HUES6 (cell line): Measurements from ENCODE around the gene CHRD.

Experiments
- H3K27ac ChIP-seq: 2 replicates; pipeline ENCODE4 v1.7.0; 2013; ENCODE audit warnings: low read depth, mild to moderate bottlenecking, low read length, inconsistent platforms
- H3K27me3 ChIP-seq: 2 replicates; pipeline ENCODE4 v1.6.1; 2013; ENCODE audit warnings: low read length; ENCODE audit not compliant: control insufficient read depth, insufficient read depth
- H3K36me3 ChIP-seq: 2 replicates; pipeline ENCODE4 v1.6.1; 2013; ENCODE audit warnings: low read length; ENCODE audit not compliant: control insufficient read depth, insufficient read depth
- H3K4me1 ChIP-seq: 2 replicates; pipeline ENCODE4 v1.6.1; 2013; ENCODE audit warnings: low read length; ENCODE audit not compliant: control insufficient read depth, insufficient read depth
- H3K4me3 ChIP-seq: 2 replicates; pipeline ENCODE4 v1.5.1; 2013; ENCODE audit warnings: low read depth, low read length
- H3K9ac ChIP-seq: one replicate; pipeline ENCODE4 v1.6.1; 2013; ENCODE audit warnings: mild to moderate bottlenecking, low read length
- H3K9me3 ChIP-seq: 2 replicates; pipeline ENCODE4 v1.6.1; 2013; ENCODE audit warnings: low read depth, low read length; ENCODE audit not compliant: control insufficient read depth, insufficient read depth

The CHRD gene

GRCh38 chr3:184379358-184380184 is at the start of gene CHRD:
Gene CHRD, plus strand, starts transcription at chr3:184380054. Its CDS starts 265 bp downstream, at chr3:184380319.
- no peaks in the 10 kb centered on the region for H3K36me3 ChIP-seq
- H3K9ac ChIP-seq = peak within 1 kb of the TSS; percentile 3
- no peaks in the 10 kb centered on the region for H3K9me3 ChIP-seq
- H3K4me3 ChIP-seq = peak within 1 kb of the TSS; percentile 69
- H3K27me3 ChIP-seq = peaks cover 61% of the 10 kb centered on the region
- H3K27ac ChIP-seq = no peak within 1 kb of the TSS
- peaks cover 48% of the 10 kb centered on the region for H3K4me1 ChIP-seq

- Histone ChIP-seq H3K27ac (no peak overlapping the region), H3K4me3 (no peak overlapping the region), H3K4me1 (peaks cover 10% of the 10 kb centered on the region), H3K36me3 (peaks cover 72% of the 10 kb centered on the region), H3K9ac (no peak overlapping the region), H3K27me3 (no peaks in the 10 kb centered on the region), H3K9me3 (no peaks in the 10 kb centered on the region)
These were observed 47.3 kb upstream of the CHRD start for GRCh38 chr3:184332370-184333090.

- Histone ChIP-seq H3K27me3 (no peaks in the 10 kb centered on the region), H3K36me3 (peaks cover 66% of the 10 kb centered on the region), H3K27ac (no peak overlapping the region), H3K9me3 (no peaks in the 10 kb centered on the region), H3K9ac (no peak overlapping the region), H3K4me3 (no peak overlapping the region), H3K4me1 (peaks cover 11% of the 10 kb centered on the region)
These were observed 46.7 kb upstream of the CHRD start for GRCh38 chr3:184333190-184333589.

- Histone ChIP-seq H3K27ac (no peak overlapping the region), H3K27me3 (no peaks in the 10 kb centered on the region), H3K4me1 (peaks cover 15% of the 10 kb centered on the region), H3K4me3 (no peak overlapping the region), H3K9ac (no peak overlapping the region), H3K9me3 (no peaks in the 10 kb centered on the region), H3K36me3 (peaks cover 60% of the 10 kb centered on the region)
These were observed 46.2 kb upstream of the CHRD start for GRCh38 chr3:184333700-184334099.

- Histone ChIP-seq H3K9ac (no peak overlapping the region), H3K9me3 (no peaks in the 10 kb centered on the region), H3K27ac (no peak overlapping the region), H3K27me3 (no peaks in the 10 kb centered on the region), H3K36me3 (peaks cover 51% of the 10 kb centered on the region), H3K4me3 (no peak overlapping the region), H3K4me1 (peaks cover 20% of the 10 kb centered on the region)
These were observed 45.2 kb upstream of the CHRD start for GRCh38 chr3:184334470-184335158.

- H3K4me1 ChIP-seq = peaks cover 20% of the 10 kb centered on the region
- no peaks in the 10 kb centered on the region for H3K9me3 ChIP-seq
- peak overlapping the region; percentile 14; the same call in 1 of the 2 replicates for H3K27ac ChIP-seq
- H3K36me3 ChIP-seq = peaks cover 45% of the 10 kb centered on the region
- peak overlapping the region; percentile 88 for H3K4me3 ChIP-seq
- H3K9ac ChIP-seq = peak overlapping the region; percentile 1
- H3K27me3 ChIP-seq = no peaks in the 10 kb centered on the region
These were observed 44.6 kb upstream of the CHRD start for GRCh38 chr3:184335291-184335660.

GRCh38 chr3:184335661-184336546 is 44.0 kb upstream of the CHRD start:
- H3K4me1 ChIP-seq = peaks cover 24% of the 10 kb centered on the region
- H3K9ac ChIP-seq = peak overlapping the region; percentile 84
- H3K4me3 ChIP-seq = peak overlapping the region; percentile 88
- peak overlapping the region; percentile 75; the same call in 1 of the 2 replicates for H3K27ac ChIP-seq
- no peaks in the 10 kb centered on the region for H3K9me3 ChIP-seq
- H3K27me3 ChIP-seq = no peaks in the 10 kb centered on the region
- peaks cover 40% of the 10 kb centered on the region for H3K36me3 ChIP-seq

GRCh38 chr3:184336547-184337398 is 43.1 kb upstream of the CHRD start:
- Histone ChIP-seq H3K4me3 (peak overlapping the region; percentile 88), H3K9me3 (no peaks in the 10 kb centered on the region), H3K36me3 (peaks cover 35% of the 10 kb centered on the region), H3K27ac (peak overlapping the region; percentile 75; the same call in 1 of the 2 replicates), H3K4me1 (peaks cover 25% of the 10 kb centered on the region), H3K9ac (peak overlapping the region; percentile 84), H3K27me3 (no peaks in the 10 kb centered on the region)

GRCh38 chr3:184337399-184337714 is 42.5 kb upstream of the CHRD start, which contains the start of gene FAM131A:
Gene FAM131A, plus strand, starts transcription at chr3:184337600. Its CDS starts 31 bp downstream, at chr3:184337631.
- H3K27me3 ChIP-seq = no peaks in the 10 kb centered on the region
- H3K36me3 ChIP-seq = peaks cover 32% of the 10 kb centered on the region
- H3K9me3 ChIP-seq = no peaks in the 10 kb centered on the region
- H3K4me1 ChIP-seq = peaks cover 25% of the 10 kb centered on the region
- H3K27ac ChIP-seq = peak within 1 kb of the TSS; percentile 75; the same call in 1 of the 2 replicates
- H3K4me3 ChIP-seq = peak within 1 kb of the TSS; percentile 88
- H3K9ac ChIP-seq = peak within 1 kb of the TSS; percentile 84
